Thyroid gland (tissue), 4 donors: ENCODE measurements around the gene ANKRD52.

Source experiments
- CTCF ChIP-seq, 6 experiments: fragments of 200-600 bp in 3 of 6; fragments of 450-650 bp in 3 of 6; sonication (generic) in 3 of 6; IDR thresholded peaks; one replicate each; pipeline ENCODE4 v1.5.1; 2016 to 2019; ENCODE audit warnings: antibody characterized with exemption in 6 of 6, mild to moderate bottlenecking in 2 of 6, inconsistent platforms in 1 of 6, moderate library complexity in 1 of 6
- POLR2A ChIP-seq, 2 donors: fragments of 450-650 bp; IDR thresholded peaks; one replicate each; pipeline ENCODE4 v1.6.1; 2017; ENCODE audit warnings: antibody characterized with exemption in 2 of 2, mild to moderate bottlenecking in 2 of 2, moderate library complexity in 1 of 2

GRCh38 chr12:56248711-56249110, 9.5 kb downstream of the ANKRD52 start:
- no peak for TF ChIP-seq POLR2A (IDR thresholded peaks at IDR 0.05)
- no peak for TF ChIP-seq CTCF (IDR thresholded peaks at IDR 0.05)
